ENCODE results near the gene TINAG.

Gene TINAG

DNA sequence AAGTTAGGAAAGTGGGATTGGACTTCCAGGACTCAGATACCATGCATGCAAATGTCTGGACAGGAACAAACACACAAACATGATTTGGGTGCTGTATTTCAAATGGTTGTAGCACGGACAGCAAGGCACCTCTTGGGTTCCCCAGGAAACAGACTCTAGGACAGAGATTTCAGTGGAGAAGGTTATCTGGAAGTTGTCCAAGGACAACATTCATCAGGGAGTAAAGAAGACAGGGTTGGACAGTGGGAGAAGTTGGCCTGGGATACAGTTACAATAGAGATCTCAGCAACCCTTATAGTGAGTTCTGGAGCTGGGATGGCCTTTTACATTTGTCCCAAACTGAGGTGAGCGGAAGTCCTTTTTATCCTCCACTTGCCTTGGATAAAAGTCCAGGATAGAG lies 19.8 kb upstream of the TINAG start:
- TF ChIP-seq CTCF (IDR thresholded peaks at IDR 0.05; ENCODE audit: extremely low read depth, missing control alignments): no peak
- DNase-seq (ENCODE audit: low spot score): no peak

DNA sequence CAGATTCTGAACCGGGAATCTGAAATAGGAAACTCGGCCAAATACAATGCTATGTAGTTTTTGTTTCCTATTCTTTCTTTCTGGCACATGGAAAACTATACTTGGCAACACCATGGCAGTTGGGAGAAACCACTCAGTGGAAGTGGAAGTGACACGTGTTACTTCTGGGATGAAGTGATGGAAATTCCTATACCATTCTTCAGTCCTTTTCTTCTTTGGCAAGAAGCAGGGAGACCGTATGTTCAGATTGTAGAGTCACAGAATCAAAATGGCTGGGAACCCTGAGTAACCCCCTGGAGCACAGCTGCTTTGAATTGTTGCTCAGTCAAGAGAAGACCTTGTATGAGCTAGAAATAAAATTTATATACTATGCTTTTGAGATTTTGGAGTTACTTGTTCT lies 18.8 kb upstream of the TINAG start:
- TF ChIP-seq CTCF (IDR thresholded peaks at IDR 0.05; ENCODE audit: extremely low read depth, missing control alignments): no peak
- no peak for DNase-seq (ENCODE audit: low spot score)

- TF ChIP-seq CTCF (IDR thresholded peaks at IDR 0.05; ENCODE audit: extremely low read depth, missing control alignments): no peak
- DNase-seq (ENCODE audit: low spot score): no peak
Measured at GRCh38 chr6:54291146-54291545, 17.1 kb upstream of the TINAG start.

- DNase-seq (ENCODE audit: low spot score): peak; percentile 11
- TF ChIP-seq CTCF (IDR thresholded peaks at IDR 0.05; ENCODE audit: extremely low read depth, missing control alignments): no peak
Measured at GRCh38 chr6:54291738-54292137, 16.5 kb upstream of the TINAG start.

- TF ChIP-seq CTCF (IDR thresholded peaks at IDR 0.05; ENCODE audit: extremely low read depth, missing control alignments): no peak
- no peak for DNase-seq (ENCODE audit: low spot score)
Measured at GRCh38 chr6:54294965-54295532, 13.2 kb upstream of the TINAG start.

DNA sequence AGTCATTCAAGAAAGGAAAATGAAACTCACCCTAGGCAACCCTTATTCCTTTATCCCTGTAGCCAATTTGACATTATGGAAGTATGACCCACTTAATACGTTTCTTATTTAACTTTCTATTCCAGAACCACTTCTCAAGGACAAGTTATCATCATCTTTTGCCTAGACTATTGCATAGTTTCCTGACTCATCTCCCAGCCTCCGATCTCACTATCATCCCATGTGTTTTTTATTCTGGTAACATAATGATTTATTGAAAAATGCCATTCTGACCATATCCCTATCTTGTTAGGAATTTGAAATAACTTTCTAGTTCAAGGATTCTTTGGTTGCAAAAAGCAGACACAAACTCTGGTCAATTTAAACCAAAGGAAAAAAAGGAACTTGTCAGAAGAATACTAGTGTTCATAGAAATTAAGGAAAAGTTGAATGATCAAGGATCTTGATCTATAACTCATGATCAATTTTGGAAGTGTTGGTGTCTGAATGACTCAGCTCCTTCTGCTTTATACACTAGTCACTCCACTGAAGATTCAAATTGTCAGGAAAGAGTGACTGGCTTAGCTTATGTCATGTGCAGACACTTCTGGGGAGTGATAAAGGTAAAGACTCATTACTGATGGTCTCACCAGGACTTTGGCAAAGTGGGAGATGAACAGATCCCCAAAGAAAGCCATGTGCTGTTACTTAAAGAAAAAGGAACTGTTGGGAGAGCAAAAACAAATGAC lies 8.5 kb upstream of the TINAG start:
- TF ChIP-seq CTCF (IDR thresholded peaks at IDR 0.05; ENCODE audit: extremely low read depth, missing control alignments): no peak
- DNase-seq (ENCODE audit: low spot score): no peak

DNA sequence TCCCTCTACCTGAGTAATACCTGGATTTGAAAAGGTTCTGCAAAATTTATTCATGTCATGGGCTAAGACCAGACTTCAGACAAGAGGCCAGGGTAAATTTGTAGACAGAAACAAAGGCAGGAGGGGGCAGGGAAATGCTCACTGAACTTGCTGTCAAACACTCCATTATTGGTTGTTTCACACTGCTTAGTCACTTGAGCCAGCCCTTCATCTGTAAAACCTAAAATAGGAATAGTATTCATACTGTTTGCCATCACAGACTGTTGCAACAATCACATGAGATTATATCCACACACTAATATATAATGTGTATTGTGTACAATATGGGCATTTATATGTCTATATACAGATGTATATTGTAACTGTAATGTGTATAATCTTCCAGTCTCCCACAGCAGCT lies 6.5 kb upstream of the TINAG start:
- no peak for TF ChIP-seq CTCF (IDR thresholded peaks at IDR 0.05; ENCODE audit: extremely low read depth, missing control alignments)
- no peak for DNase-seq (ENCODE audit: low spot score)
